Naive thymus-derived CD4-positive, alpha-beta T cell (primary cell): ENCODE measurements around the gene NR4A3. TPM values are rescaled to one million over a fixed set of nuclear protein-coding genes. Genes with fewer than 3 reads are reported as not detected.
A peak's percentile ranks its signal among the peaks of the same experiment; 100 is the strongest.

Experiments
- ATAC-seq: fragments of 150-1000 bp; cut with Tn5 transposase; 2 replicates; pipeline ENCODE4 v1.10.0; 2021; ENCODE audit warnings: mild to moderate bottlenecking, moderate library complexity
- CTCF ChIA-PET: fragments of 350-600 bp; sonication (Branson Sonifier 250); formaldehyde crosslinking; loops from one replicate; lab custom pipeline; 2021; ENCODE audit warnings: antibody characterized with exemption; lab: Charles Lee
- POLR2A ChIA-PET: fragments of 350-600 bp; sonication (Branson Sonifier 250); formaldehyde crosslinking; loops from one replicate; lab custom pipeline; 2021; ENCODE audit warnings: antibody characterized with exemption, inconsistent platforms; lab: Charles Lee
- DNase-seq, 9 donors: peaks; one replicate each; pipeline versions ENCODE4 v3.0.0 to v3.0.0-alpha.2; 2020 to 2022; ENCODE audit warnings: mixed read lengths in 1 of 9
- H3K27ac ChIP-seq: one replicate; pipeline ENCODE4 v1.7.0; 2013; ENCODE audit warnings: mild to moderate bottlenecking, low read depth, low read length, moderate library complexity
- H3K27me3 ChIP-seq, 2 donors: one replicate each; pipeline ENCODE4 v1.7.0; 2013; ENCODE audit warnings: low read length in 2 of 2, mild to moderate bottlenecking in 2 of 2, moderate library complexity in 2 of 2; ENCODE audit not compliant: control insufficient read depth in 2 of 2, insufficient read depth in 2 of 2
- H3K36me3 ChIP-seq, 3 experiments: 1 replicate in 2 of 3; 2 replicates in 1 of 3; pipeline ENCODE4 v1.7.0; 2013; ENCODE audit warnings: low read length in 3 of 3, mild to moderate bottlenecking in 3 of 3, moderate library complexity in 1 of 3; ENCODE audit not compliant: insufficient read depth in 3 of 3, control insufficient read depth in 2 of 3
- H3K4me1 ChIP-seq, 2 donors: one replicate each; pipeline ENCODE4 v1.7.0; 2013; ENCODE audit warnings: low read length in 2 of 2, mild to moderate bottlenecking in 2 of 2, moderate library complexity in 1 of 2; ENCODE audit not compliant: control insufficient read depth in 2 of 2, insufficient read depth in 2 of 2
- H3K4me3 ChIP-seq: 2 replicates; pipeline ENCODE4 v1.7.0; 2013; ENCODE audit warnings: mild to moderate bottlenecking, low read length
- H3K9me3 ChIP-seq, 3 experiments: 1 replicate in 2 of 3; 2 replicates in 1 of 3; pipeline ENCODE4 v1.7.0; 2013; ENCODE audit warnings: low read length in 3 of 3; ENCODE audit not compliant: control insufficient read depth in 2 of 3
- H3K27ac Mint-ChIP-seq, 9 donors: one replicate each; pipeline ENCODE4 v1.8.0; 2020 to 2022; ENCODE audit warnings: mixed read lengths in 9 of 9, mild to moderate bottlenecking in 8 of 9, moderate library complexity in 5 of 9, inconsistent platforms in 2 of 9
- H3K27me3 Mint-ChIP-seq, 5 donors: one replicate each; pipeline ENCODE4 v1.8.0; 2021 to 2022; ENCODE audit warnings: mixed read lengths in 5 of 5, mild to moderate bottlenecking in 1 of 5
- H3K36me3 Mint-ChIP-seq, 5 donors: one replicate each; pipeline ENCODE4 v1.8.0; 2020 to 2022; ENCODE audit warnings: mixed read lengths in 5 of 5, mild to moderate bottlenecking in 3 of 5, inconsistent platforms in 1 of 5
- H3K4me1 Mint-ChIP-seq, 7 donors: one replicate each; pipeline ENCODE4 v1.8.0; 2020 to 2022; ENCODE audit warnings: mixed read lengths in 7 of 7, mild to moderate bottlenecking in 3 of 7, inconsistent platforms in 1 of 7
- H3K4me3 Mint-ChIP-seq, 10 donors: one replicate each; pipeline ENCODE4 v1.8.0; 2020 to 2022; ENCODE audit warnings: mild to moderate bottlenecking in 10 of 10, mixed read lengths in 10 of 10, moderate library complexity in 6 of 10, inconsistent platforms in 2 of 10
- H3K9me3 Mint-ChIP-seq, 11 donors: one replicate each; pipeline ENCODE4 v1.8.0; 2020 to 2022; ENCODE audit warnings: mixed read lengths in 11 of 11, mild to moderate bottlenecking in 4 of 11, inconsistent platforms in 1 of 11, moderate library complexity in 1 of 11
- intact Hi-C, 2 donors: fragments of 100-400 bp; cut with micrococcal nuclease; formaldehyde crosslinking; loops; one replicate each; pipeline ENCODE4 v1.15.1; 2023
- polyA plus RNA-seq, 2 donors: library from polyadenylated mRNA; unstranded; fragments of 300-500 nt; fragmentation: Illumina TruSeq; gene quantifications; one replicate each; pipeline ENCODE4 v1.2.3, GENCODE V29; 2021
- total RNA-seq, 6 experiments: library from RNA in 5 of 6; stranded (reverse) in 5 of 6; gene quantifications; 1 replicate in 5 of 6; 2 replicates in 1 of 6; pipeline ENCODE4 v1.2.3 and lab custom pipeline; 2021 to 2026

The NR4A3 gene
- total and polyA plus RNA-seq, 7 experiments from 2014 or later = 0.08 to 20.2 (median 5.6) TPM; not detected in 2

DNA sequence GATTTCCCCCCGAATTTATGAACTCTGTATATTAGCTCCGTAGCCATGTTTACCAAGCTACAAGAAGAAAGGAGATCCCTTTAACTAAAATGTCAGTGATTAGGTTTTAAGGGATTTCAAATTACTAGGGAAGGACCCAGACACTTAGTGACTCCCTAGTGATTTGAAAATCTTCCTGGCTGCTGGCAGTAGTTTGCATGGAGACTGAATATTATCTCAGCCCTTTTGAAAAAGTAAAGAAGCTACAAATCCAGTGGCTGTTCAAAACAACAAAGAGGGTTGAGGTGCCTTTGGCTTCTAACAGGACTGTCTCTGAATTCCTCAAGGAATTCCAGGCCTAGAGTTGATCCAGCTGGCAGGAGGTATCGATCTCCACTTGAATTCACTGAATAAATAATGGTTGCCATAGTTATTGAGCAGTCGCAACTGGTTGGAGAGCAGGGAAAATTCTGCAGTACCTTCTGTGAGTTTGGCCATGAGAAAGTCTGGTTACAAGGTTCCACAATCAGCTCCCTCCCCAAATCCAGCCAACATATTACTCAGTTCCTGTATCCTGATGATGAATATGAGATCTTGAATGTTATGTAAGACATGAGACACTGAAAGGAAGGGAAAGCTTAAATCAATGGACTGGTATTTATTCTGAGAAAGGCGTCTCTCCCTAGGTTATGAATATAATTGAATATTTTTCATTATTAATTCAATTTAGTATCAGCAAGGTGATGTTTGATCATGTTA lies 37.7 kb downstream of the NR4A3 start:
- Mint-ChIP-seq H3K9me3 (peaks cover 0 to 2% (median 0%) of the 10 kb centered on the region in 11 donors), H3K27ac (no peak overlapping the region), H3K4me3 (no peak overlapping the region), H3K4me1 (peaks cover 0 to 8% (median 0%) of the 10 kb centered on the region in 7 donors), H3K27me3 (no peaks in the 10 kb centered on the region), H3K36me3 (peaks cover 0 to 17% (median 0%) of the 10 kb centered on the region in 5 donors)
- H3K27me3 ChIP-seq = no peaks in the 10 kb centered on the region
- intact Hi-C loops = no loop called here
- no peak overlapping the region for H3K4me3 ChIP-seq
- H3K36me3 ChIP-seq = no peaks in the 10 kb centered on the region
- no peaks in the 10 kb centered on the region for H3K4me1 ChIP-seq
- DNase-seq (no peak), ATAC-seq (no peak)
- H3K9me3 ChIP-seq = no peaks in the 10 kb centered on the region
- POLR2A ChIA-PET = no interaction called here
- no peak overlapping the region for H3K27ac ChIP-seq
- CTCF ChIA-PET = no interaction called here

DNA sequence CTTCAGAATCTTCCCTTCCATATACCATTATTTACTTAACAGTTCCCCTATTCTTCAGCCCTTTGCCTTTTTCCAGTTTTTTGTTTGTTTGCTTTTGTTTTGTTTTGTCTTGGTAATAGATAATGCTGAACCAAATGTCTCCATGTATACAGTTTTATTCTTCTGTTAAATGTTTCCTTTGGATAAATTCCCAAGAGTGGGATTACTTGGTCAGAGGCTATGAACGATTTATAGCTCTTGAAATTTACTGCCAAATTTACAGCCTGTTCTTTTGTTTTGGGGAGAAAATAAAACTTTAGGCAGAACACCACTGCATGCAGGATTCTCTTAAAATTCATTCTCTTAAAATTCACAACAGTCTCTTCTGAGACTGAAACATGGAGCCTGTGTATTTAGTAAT lies 38.6 kb downstream of the NR4A3 start:
- Mint-ChIP-seq H3K9me3 (peaks cover 0 to 2% (median 0%) of the 10 kb centered on the region in 11 donors), H3K4me1 (peaks cover 0 to 5% (median 0%) of the 10 kb centered on the region in 7 donors), H3K4me3 (no peak overlapping the region), H3K36me3 (peaks cover 0 to 13% (median 0%) of the 10 kb centered on the region in 5 donors), H3K27me3 (no peaks in the 10 kb centered on the region), H3K27ac (no peak overlapping the region)
- DNase-seq (no peak), ATAC-seq (no peak)
- Histone ChIP-seq H3K4me1 (no peaks in the 10 kb centered on the region), H3K27me3 (no peaks in the 10 kb centered on the region), H3K27ac (no peak overlapping the region), H3K4me3 (no peak overlapping the region), H3K36me3 (no peaks in the 10 kb centered on the region), H3K9me3 (no peaks in the 10 kb centered on the region)
- ChIA-PET CTCF (no interaction called here), POLR2A (no interaction called here)
- intact Hi-C loops = loop anchor here in 1 of 2 donors (10.0 kb wide), 1 partner anchor 135 kb away; no protein-coding TSS in a partner anchor

DNA sequence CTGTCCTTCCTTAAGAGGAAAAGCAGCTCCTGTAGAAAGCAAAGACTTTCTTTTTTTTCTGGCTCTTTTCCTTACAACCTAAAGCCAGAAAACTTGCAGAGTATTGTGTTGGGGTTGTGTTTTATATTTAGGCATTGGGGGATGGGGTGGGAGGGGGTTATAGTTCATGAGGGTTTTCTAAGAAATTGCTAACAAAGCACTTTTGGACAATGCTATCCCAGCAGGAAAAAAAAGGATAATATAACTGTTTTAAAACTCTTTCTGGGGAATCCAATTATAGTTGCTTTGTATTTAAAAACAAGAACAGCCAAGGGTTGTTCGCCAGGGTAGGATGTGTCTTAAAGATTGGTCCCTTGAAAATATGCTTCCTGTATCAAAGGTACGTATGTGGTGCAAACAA lies 42.3 kb downstream of the NR4A3 start:
- ChIA-PET CTCF (no interaction called here), POLR2A (no interaction called here)
- Histone ChIP-seq H3K4me3 (no peak overlapping the region), H3K27me3 (no peaks in the 10 kb centered on the region), H3K27ac (no peak overlapping the region), H3K9me3 (no peaks in the 10 kb centered on the region), H3K4me1 (no peaks in the 10 kb centered on the region), H3K36me3 (no peaks in the 10 kb centered on the region)
- peaks cover 0 to 2% (median 0%) of the 10 kb centered on the region in 11 donors for H3K9me3 Mint-ChIP-seq
- no peaks in the 10 kb centered on the region for H3K27me3 Mint-ChIP-seq
- no peak overlapping the region for H3K4me3 Mint-ChIP-seq
- ATAC-seq (no peak), DNase-seq (no peak)
- peaks cover 0 to 19% (median 0%) of the 10 kb centered on the region in 7 donors for H3K4me1 Mint-ChIP-seq
- H3K27ac Mint-ChIP-seq = no peak overlapping the region
- intact Hi-C loops = loop anchor here in 1 of 2 donors (10.0 kb wide), 1 partner anchor 139 kb away; no protein-coding TSS in a partner anchor
- peaks cover 0 to 13% (median 0%) of the 10 kb centered on the region in 5 donors for H3K36me3 Mint-ChIP-seq

DNA sequence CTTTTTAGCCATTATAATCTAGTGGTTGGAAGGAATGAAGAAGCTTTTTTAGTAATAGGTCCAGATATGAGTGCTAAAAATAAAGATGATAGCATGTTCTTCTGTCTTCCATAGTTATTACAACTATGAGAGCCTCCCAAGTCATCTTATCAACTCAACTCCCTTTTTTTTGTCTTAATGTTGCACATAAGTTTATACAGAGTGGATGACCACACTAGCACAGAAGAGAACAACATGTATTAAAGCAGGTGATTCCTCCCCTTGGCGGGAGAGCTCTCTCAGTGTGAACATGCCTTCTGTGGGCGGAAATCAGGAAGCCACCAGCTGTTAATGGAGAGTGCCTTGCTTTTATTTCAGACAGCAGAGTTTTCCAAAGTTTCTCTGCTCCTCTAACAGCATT lies 44.7 kb downstream of the NR4A3 start:
- CTCF ChIA-PET = no interaction called here
- intact Hi-C loops = loop anchor here in 1 of 2 donors (5.0 to 10.0 kb wide), 2 partner anchors 44 to 142 kb away; partner anchors contain the start of gene NR4A3
- H3K9me3 Mint-ChIP-seq = peaks cover 0 to 2% (median 0%) of the 10 kb centered on the region in 11 donors

DNA sequence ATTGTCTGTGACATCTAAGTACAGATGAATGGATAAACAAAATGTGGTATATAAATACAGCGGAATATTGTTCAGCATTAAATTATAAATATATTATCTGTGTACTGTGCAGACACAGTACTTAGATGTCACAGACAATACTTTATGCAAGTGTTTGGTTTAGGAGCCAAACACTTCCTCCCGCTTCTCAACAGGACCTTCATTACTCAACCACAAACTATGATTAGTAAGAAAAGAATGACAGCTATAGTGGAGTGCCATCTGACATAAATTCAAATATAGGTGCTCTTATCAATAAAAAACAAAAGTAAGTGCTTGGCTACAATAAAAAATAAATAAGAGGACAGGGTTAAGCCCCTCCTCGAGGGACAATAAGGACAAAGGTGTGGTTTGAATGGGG lies 45.9 kb downstream of the NR4A3 start:
- ChIA-PET CTCF (no interaction called here), POLR2A (no interaction called here)
- Mint-ChIP-seq H3K27ac (peak overlapping the region in 1 of 9 donors; percentile 60), H3K36me3 (peaks cover 0 to 9% (median 0%) of the 10 kb centered on the region in 5 donors), H3K27me3 (no peaks in the 10 kb centered on the region), H3K4me3 (peak overlapping the region in 1 of 10 donors; percentile 15), H3K9me3 (peaks cover 0 to 2% (median 0%) of the 10 kb centered on the region in 11 donors), H3K4me1 (peaks cover 0 to 33% (median 0%) of the 10 kb centered on the region in 7 donors)
- H3K36me3 ChIP-seq = no peaks in the 10 kb centered on the region
- DNase-seq (no peak), ATAC-seq (no peak)
- intact Hi-C loops = loop anchor here in 1 of 2 donors (5.0 to 10.0 kb wide), 2 partner anchors 45 to 143 kb away; partner anchors contain the start of gene NR4A3
- H3K27me3 ChIP-seq = no peaks in the 10 kb centered on the region
- H3K27ac ChIP-seq = no peak overlapping the region
- no peak overlapping the region for H3K4me3 ChIP-seq
- no peaks in the 10 kb centered on the region for H3K9me3 ChIP-seq
- H3K4me1 ChIP-seq = no peaks in the 10 kb centered on the region

More for the DNA sequence above, 44.7 kb downstream of the NR4A3 start:
- no peaks in the 10 kb centered on the region for H3K27me3 Mint-ChIP-seq
- Histone ChIP-seq H3K36me3 (no peaks in the 10 kb centered on the region), H3K27me3 (no peaks in the 10 kb centered on the region), H3K4me1 (no peaks in the 10 kb centered on the region), H3K27ac (no peak overlapping the region), H3K9me3 (no peaks in the 10 kb centered on the region), H3K4me3 (no peak overlapping the region)
- no peak overlapping the region for H3K27ac Mint-ChIP-seq
- no peak for DNase-seq
- ATAC-seq = no peak
- peaks cover 0 to 33% (median 0%) of the 10 kb centered on the region in 7 donors for H3K4me1 Mint-ChIP-seq
- peaks cover 0 to 12% (median 0%) of the 10 kb centered on the region in 5 donors for H3K36me3 Mint-ChIP-seq
- no peak overlapping the region for H3K4me3 Mint-ChIP-seq
- POLR2A ChIA-PET = no interaction called here

DNA sequence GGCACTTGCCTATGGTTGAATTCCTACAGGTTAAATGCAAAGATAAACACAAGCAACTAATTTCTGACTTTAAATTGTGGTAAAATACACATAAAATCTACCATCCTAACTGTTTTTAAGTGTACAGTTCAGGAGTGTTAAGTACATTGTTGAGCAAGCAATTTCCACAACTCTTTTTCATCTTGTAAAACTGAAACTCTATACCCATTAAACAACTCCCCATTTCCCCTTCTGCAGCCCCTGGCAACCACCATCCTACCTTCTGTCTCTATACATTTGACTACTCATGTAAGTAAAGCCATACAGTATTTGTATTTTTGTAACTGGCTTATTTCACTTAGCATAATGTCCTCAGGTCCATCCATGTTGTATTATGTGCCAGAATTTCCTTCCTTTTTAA lies 46.3 kb downstream of the NR4A3 start:
- no peaks in the 10 kb centered on the region for H3K27me3 ChIP-seq
- H3K36me3 ChIP-seq = no peaks in the 10 kb centered on the region
- H3K27ac ChIP-seq = no peak overlapping the region
- no peak overlapping the region for H3K4me3 ChIP-seq
- intact Hi-C loops = loop anchor here in 1 of 2 donors (5.0 to 10.0 kb wide), 2 partner anchors 46 to 143 kb away; partner anchors contain the start of gene NR4A3
- Mint-ChIP-seq H3K27me3 (no peaks in the 10 kb centered on the region), H3K36me3 (peaks cover 0 to 6% (median 0%) of the 10 kb centered on the region in 5 donors), H3K4me1 (peaks cover 0 to 33% (median 0%) of the 10 kb centered on the region in 7 donors), H3K27ac (no peak overlapping the region), H3K9me3 (no peaks in the 10 kb centered on the region), H3K4me3 (peak overlapping the region in 1 of 10 donors; percentile 15)
- ATAC-seq = no peak
- ChIA-PET CTCF (no interaction called here), POLR2A (no interaction called here)
- H3K4me1 ChIP-seq = no peaks in the 10 kb centered on the region
- H3K9me3 ChIP-seq = no peaks in the 10 kb centered on the region
- DNase-seq = no peak
